Stimulated activated CD8-positive, alpha-beta memory T cell treated with anti-CD3 and anti-CD28 coated beads, Interleukin-12 subunit alpha, Interleukin-12 subunit beta, amount 100 ng/mL, for 4 hours (primary cell): ENCODE measurements around the gene RAB33B.
"Not testable (repeated sequence)": the region's sequence is repeated elsewhere in the genome, so short reads cannot be mapped to it uniquely, and the experiment has no call there.

Source experiments
- DNase-seq: peaks from one replicate; pipeline ENCODE4 v3.0.0-alpha.2; 2020; ENCODE audit warnings: low read depth

RAB33B gene

DNA sequence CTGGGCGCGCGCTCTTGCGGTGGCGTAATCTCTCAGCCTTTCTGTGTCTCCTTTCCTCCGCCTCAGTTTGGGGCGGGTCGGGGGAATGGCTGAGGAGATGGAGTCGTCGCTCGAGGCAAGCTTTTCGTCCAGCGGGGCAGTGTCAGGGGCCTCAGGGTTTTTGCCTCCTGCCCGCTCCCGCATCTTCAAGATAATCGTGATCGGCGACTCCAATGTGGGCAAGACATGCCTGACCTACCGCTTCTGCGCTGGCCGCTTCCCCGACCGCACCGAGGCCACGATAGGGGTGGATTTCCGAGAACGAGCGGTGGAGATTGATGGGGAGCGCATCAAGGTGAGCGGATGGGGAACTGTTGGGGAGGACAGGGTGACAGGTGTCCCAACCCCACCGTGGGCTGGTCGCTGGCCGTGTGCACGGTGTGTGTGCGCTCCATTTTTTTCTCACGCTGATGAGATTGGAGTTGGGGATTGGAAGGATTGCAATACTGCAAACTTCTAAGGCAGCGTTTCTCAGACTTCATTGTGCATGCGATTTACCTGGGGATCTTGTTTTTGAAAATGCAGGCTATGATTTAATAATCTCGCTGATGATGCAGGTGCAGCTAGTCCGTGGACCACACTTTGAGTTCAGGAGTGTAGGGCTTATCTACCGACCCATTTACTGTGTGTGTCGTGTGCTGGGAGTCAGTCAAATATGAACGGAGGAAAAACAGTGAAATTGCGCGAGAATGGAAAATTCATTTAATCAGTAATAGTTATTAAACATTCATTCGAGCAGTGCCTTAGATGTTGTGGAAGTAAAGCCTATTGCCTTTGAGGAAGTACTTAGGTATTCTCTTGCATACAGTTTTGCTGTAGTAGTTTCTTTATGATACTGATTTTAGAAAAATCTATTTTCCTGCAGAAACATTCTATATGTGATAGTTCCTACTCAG is at the start of gene RAB33B:
Gene RAB33B, plus strand, starts transcription at position 11 of the 935 bp plus-strand sequence. Its CDS starts 75 bp downstream, at position 86.
- no peak for DNase-seq

DNA sequence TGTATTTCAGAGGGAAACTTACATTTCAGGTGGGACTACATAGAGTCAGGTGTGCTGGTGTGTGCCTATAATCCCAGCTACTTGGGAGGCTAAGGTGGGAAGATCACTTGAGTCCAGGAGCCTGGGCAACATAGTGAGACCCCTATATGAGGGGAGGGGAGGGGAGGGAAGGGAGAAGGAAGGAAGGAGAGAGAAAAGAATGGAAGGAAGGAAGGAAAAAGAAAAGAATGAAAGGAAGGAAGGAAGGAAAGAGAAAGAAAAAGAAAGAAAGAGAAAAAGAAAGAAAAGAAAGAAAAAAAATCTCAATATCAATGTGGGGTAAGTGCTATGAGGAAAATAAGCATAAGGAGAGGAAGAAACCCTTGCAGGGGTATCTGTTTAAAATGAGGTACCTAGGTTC is 43.6 kb upstream of the RAB33B start:
- no peak for DNase-seq

DNA sequence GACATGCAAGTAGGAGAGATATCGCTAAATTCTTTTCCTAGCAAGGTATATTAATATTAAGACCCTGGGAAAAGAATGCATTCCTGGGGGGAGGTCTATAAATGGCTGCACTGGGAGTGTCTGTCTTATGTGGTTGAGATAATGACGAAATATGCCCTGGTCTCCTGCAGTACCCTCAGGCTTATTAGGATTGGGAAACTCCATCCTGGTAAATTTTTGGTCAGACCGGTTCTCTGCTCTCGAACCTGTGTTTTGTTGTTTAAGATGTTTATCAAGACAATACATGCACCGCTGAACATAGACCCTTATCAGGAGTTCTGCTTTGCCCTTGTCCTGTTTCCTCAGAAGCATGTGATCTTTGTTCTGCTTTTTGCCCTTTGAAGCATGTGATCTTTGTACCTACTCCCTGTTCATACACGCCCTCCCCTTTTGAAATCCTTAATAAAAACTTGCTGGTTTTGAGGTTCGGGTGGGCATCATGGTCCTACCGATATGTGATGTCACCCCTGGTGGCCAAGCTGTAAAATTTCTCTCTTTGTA is 39.2 kb upstream of the RAB33B start:
- DNase-seq: not testable (repeated sequence)

DNA sequence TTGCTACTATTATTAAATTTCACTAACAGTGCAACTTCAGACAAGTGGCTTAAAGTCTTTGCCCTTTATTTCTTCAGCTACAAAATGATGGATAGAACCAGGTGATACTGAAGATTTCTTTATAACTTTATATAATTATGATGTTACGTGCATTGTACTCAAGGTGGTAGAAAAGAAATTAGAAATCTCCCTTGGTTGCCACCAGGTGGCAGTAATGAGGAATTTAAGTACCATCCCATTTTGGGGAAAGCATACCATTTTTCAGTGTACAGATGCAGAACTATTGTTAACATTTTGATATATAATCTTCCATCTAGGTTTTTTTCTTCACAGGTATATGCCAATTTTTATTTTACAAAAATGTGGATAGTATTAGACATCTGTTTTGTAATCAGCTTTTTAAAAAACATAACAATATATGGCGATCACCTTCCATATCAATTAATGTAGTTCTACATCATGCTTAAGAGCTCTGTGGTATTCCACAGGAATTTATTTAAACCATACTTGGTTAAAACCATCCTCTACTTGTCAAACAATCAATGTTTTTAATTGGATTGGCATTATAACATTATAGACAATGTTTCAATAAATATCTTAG is 37.7 kb upstream of the RAB33B start:
- no peak for DNase-seq

DNA sequence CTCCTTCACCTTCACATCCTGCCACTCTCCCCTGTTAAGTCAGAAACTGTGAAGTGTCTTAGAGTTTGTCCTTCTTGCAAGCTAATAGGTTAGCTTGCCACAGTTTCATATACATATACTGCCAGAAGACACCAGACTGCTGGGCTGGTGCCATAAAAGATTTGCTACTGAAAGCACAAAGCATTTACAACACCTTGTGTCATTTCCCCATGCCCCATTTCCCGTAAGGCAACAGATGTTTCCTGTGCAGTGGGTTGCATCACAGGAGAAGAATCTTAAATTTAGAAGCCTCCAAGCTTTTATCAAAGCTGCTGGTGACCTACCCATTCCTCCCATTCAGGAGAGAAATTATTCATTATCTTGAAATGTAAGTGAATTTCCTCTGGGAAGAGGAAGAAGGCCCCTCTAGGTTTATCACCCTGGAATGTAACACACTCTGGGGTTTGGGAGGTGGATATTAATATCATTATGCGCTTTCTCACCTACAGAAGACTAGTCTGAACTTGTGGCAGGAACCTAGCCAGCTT is 34.5 kb upstream of the RAB33B start:
- DNase-seq: no peak

DNA sequence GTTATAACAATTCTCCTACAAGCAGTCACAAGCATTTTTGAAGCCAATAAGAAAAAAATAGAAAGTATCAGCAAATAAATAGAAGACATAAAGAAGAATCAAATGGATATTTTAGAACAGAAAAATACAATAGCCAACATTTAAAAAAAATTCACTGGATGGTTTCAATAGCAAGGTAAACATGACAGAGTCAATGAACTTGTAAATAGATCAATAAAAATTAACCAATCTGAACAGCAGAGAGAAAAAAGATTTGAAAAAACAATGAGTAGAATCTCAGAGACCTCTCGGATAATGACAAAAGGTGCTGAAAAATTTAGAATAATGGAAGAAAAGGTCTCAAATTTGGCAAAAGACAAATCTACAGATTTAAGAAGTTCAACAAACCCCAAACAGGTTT is 33.3 kb upstream of the RAB33B start:
- no peak for DNase-seq

DNA sequence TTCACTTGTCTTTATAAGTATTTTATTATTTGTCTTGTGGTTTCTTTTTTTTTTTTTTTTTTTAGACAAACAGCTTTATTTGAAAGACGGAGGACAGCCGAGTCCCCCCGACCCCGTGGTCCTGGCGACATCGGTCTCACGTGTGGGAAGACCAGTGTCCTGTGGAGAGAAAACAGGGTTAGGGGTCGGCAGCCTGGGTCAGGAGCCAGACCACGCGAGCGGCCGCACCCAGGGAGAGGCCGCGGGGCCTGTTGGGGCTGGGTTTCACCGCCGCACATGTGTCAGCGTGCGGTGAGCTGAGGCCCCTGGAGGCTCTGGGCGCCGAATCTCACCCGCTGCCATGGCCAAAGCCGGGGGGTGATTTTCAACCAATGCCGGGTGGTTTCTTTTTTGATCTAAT is 17.8 kb upstream of the RAB33B start:
- no peak for DNase-seq

DNA sequence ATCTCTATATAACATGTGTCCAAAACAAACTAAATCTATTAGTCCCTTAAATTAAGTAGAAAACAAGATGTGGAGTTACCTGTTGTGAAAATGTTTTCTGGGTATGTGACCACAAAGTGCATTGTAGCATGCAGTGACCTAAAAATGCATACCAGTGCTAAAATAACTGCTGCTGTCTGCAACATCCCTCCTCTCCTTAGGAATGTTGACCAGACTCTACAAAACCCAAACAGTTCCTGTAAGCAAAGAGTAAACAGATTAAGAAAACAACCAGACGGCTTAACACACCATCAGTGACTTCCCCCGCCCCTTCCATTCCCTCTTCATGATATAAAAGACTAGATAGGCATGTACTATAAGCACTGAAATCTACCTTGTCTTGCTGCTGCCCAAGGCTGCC is 15.8 kb upstream of the RAB33B start:
- DNase-seq: no peak

DNA sequence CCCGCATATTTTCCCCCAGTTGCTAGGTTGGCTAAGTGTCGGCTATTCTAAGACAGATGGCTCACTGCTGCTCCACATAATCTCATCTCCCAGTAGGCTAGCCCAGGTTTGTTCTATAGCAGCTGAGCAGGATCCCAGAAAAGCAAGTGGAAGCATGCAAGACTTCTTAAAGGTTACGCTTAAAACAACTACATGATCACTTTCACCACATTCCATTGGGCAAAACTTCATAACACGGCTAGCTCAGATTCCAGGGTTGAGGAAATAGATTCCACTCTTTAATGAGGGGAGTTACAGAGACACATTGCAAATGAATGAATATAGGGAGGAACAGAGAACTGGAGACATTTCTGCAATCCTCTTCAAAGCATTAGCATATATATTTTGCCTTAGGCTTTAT is 12.9 kb upstream of the RAB33B start:
- DNase-seq: no peak

DNA sequence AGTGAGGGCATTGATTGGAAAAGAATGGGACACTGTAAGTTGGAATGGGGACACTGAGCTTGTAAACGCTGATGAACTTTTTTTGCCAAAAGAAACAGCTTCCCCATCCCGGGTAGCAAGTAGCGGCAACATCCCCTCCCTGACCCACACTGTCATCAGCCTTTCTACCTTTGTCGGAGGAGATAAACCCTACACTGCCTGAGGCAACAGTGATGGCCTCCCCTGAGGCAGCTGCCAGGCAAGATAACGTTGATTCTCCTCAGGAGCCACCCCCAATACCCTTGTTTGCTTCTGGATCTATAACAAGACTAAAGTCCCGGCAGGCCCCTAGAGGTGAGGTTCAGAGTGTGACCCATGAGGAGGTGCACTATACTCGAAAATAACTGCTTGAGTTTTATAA is 10.3 kb upstream of the RAB33B start:
- no peak for DNase-seq

DNA sequence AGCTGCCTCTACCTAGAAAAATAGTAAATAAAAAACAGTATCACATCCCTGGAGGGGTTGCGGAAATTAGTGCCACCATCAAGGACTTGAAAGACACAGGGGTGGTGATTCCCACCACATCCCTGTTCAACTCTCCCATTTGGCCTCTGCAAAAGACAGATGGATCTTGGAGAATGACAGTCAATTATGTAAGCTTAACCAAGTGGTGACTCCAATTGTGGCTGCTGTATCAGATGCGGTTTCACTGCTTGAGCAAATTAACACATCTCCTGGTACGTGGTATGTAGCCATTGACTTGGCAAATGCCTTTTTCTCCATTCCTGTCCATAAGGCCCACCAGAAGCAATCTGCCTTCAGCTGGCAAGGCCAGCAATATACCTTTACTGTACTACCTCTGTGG is 9.0 kb upstream of the RAB33B start:
- not testable (repeated sequence) for DNase-seq

DNA sequence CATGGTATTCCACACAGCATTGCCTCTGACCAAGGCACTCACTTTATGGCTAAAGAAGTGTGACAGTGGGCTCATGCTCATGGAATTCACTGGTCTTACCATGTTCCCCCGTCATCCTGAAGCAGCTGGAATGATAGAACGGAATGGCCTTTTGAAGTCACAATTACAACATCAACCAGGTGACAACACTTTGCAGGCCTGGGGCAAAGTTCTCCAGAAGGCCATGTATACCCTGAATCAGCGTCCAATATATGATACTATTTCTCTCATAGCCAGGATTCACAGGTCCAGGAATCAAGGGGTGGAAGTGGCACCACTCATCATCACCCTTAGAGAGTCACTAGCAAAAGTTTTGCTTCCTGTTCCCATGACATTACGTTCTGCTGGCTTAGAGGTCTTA is 6.8 kb upstream of the RAB33B start:
- DNase-seq: not testable (repeated sequence)

DNA sequence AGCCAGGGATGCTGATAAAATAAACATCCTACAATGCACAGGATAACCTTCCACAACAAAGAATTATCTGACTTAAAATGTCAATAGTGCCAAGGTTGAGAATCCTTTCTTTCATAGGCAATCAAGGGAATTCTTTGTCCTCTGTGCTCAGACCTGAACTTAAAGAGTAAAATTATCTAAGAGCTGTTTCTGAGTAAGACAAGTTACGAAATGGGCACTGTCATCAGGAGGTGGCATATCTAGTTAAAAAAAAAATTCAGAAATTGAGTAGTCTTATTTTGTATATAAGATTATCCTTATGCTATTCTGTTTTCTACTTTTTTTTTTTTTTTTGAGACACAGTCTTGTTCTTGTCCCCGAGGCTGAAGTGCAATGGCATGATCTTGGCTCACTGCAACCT is 3.3 kb upstream of the RAB33B start:
- DNase-seq: no peak

DNA sequence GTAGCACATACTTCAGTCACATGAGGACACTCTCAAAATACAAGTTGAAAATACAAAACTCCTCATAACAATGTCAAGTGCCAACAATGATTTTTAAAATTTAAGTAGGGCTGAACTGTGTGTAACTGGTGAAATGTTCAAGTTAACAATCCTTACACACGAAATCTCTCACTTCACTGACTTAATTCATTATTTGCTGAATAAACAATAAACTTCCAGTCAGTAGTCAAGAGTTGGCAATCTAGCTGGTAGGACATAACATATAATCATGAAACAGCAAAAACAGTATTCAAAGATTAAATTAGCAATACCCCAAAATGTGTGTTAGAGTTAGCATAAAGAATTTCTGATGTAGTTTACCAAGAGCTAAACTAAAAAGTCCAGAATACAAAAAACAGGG is 1.9 kb upstream of the RAB33B start:
- DNase-seq: no peak

DNA sequence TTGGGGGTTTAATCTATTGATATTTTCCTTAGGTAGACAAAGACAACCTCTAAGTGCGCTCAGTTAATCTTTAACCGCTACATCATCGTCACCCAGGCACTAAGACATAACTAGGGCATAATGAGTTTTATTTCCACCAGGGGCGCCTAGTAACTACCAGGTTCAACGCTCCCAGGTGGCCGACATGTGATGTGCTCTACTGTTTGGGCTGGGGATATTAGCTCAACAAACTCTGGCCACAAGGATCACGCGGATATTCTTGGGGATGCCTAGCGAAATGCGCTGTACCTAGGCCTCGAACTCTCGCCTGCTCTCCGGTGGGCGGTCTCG is 915 bp upstream of the RAB33B start:
- no peak for DNase-seq

DNA sequence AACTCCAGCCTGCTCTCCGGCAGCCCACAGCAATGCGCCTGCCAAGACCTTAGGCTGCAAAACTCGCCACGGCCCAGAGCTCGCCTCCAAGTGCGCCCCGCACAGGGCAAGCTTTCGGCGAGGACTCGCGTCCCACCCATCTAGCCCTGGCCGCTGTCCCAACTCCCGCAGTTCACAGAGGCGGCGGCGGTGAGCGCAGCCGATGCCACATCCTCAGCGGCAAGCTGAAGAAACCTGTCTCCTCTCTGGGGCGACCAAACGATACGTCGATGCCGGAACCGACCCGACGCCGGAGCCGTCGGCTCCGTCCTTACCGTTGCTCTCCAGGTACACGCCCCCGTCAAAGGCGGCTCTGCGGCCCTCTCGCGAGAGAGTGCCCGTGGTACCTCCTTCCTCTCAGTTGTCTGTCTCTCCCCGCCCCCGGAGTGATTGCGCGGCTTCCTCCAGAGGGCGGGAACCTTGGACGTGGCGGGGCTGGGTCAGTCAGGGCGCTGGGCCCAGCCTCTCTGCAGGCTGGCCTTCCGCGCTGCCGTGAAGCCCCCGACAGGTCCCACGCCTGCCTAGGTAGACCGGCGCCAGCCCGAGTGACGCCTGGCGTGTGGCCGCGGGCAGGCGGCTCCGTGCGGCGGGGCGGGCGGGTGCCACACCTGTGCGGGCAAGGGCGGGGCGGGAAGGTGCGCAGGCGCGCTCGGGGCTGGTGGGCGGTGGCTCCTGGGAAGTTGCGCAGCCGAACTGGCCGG is 380 bp upstream of the RAB33B start:
- peak; percentile 95 for DNase-seq

DNA sequence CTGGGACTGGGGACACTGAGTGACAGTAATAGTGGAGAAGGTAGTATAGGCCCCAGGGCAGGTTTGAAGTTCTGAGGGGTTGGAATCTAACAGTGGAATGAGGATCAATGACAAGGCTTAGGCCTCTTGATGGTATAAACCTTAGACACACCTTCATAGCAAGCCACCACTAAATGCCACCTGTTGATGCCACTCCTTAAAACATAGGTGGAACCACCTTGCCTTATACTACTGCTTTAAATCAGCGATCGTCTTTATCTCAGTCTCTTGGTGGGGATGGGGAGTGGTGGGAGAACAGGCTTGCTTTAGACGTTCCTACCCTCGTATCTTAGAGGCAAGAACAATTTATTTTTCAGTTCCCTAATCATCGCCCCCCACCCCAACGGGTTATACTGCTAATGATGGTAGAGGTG is 1.2 kb downstream of the RAB33B start:
- DNase-seq: no peak

DNA sequence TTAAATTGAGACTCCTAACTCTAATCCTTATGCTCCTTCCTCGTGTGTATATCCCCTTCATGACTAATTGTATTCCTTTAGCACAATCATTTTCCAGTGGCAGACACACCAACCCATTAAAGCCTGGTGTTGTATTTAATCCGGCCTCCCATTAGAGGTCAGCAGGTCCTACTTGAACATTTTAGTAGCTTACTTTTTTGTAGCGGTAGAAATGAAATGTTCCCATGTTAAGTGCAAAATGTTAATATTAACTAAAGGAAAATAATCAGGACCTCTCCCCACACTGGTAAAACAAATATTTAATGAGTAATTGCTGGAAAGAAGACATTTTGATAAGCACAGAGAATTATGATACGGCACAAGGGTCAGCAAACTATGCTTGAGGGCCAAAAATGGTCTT is 3.4 kb downstream of the RAB33B start:
- no peak for DNase-seq

DNA sequence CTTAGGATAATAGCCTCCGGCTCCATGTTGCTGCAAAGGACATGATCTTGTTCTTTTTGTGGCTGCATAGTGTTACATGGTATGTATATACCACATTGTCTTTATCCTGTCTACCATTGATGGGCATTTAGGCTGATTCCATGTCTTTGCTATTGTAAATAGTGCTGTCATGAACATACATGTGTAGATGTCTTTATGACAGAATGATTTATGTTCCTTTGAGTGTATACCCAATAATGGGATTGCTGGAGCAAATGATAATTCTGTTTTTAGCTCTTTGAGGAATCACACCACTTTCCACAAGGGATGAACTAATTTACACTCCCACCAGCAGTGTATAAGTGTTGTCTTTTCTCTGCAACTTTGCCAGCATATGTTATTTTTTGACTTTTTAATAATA is 4.6 kb downstream of the RAB33B start:
- no peak for DNase-seq

DNA sequence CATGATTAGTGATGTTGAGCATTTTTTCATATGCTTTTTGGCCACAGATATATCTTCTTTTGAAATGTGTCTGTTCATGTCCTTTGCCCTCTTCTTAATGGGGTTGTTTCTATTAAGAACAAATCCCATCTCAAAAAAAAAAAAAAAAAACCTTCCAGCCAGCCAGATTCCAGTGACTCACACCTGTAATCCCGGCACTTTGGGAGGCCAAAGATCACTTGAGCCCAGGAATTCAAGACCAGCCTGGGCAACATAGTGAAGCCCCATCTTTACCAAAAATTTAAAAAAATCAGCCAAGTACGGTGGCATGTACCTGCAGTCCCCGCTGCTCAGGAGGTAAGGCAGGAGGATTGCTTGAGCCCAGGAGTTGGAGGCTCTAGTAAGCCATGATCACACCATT is 5.1 kb downstream of the RAB33B start:
- DNase-seq: no peak

DNA sequence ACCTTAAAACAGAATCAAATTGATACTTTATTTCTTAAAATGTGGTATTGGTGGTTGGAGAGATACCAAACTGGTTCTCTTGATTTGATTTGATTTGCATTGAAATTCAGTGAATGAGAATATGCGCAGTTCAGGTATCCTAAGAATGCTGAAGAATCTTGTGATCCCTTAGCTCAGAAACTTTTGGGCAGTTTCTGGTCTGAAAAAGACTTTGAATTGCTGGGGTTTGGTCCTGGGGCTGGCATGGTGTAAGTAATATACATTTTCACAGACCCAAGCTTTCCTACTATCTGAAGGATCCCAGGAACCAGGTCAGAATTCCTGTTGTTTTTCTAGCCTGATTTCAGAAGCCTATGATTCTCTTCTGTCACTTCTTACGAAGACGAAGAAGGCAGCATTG is 6.6 kb downstream of the RAB33B start:
- no peak for DNase-seq

DNA sequence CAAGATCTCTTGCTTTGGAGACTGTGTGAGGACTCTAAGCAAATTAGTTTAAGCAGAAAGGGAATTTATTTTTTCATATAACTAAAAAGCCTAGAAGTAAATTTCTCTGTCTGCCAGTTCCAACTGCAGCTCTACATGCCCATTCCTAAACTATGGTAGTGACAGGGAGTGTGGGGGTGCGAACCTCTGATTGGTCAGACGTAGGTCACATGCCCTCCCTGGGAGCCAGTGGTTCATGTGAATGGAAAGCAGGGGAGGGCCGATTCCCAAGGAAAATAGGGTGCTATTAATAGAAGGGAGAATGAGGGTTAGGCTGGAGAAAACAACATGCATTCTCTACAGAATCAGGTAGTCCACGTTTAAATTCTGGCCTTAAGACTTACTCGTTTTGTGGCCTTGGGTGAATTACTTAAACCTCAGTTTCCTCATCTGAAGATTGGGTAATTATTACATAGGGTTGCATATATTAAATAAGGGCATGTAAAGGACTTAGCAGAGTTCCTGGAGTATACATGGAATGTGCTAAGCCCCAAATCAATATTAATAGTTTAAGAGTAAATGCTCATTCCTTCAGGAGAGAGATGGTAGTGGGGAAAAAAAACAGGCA is 7.2 kb downstream of the RAB33B start:
- DNase-seq: no peak
